SK-N-SH treated with all-trans-retinoic acid at 6 μM for 48 hours (cell line): Measurements from ENCODE around the gene ARHGEF10L.
A peak's percentile ranks its signal among the peaks of the same experiment; 100 is the strongest.

Experiments
- ATAC-seq: fragments of 200-7000 bp; cut with Tn5 transposase; 3 replicates; pipeline ENCODE4 v1.9.1; 2020; ENCODE audit warnings: mild to moderate bottlenecking, moderate library complexity
- ARNTL ChIP-seq: fragments of 450-650 bp; formaldehyde crosslinking; IDR thresholded peaks from 2 replicates; pipeline ENCODE4 v1.5.0; 2020; ENCODE audit warnings: low read depth, mild to moderate bottlenecking, moderate library complexity, borderline replicate concordance
- BACH2 ChIP-seq: fragments of 250-450 bp; sonication (Bioruptor Pico); IDR thresholded peaks from 2 replicates; pipeline ENCODE4 v1.9.0; 2021; ENCODE audit warnings: mild to moderate bottlenecking, borderline replicate concordance
- CREB5 ChIP-seq: fragments of 250-450 bp; sonication (Bioruptor Pico); IDR thresholded peaks from 2 replicates; pipeline ENCODE4 v1.5.1; 2020; ENCODE audit warnings: low read depth, mild to moderate bottlenecking, moderate library complexity
- CSRNP3 ChIP-seq: fragments of 250-450 bp; sonication (Bioruptor Pico); IDR thresholded peaks from 2 replicates; pipeline ENCODE4 v1.5.1; 2021; ENCODE audit warnings: mild to moderate bottlenecking, moderate library complexity
- ESRRG ChIP-seq: fragments of 250-450 bp; sonication (Bioruptor Pico); IDR thresholded peaks from 2 replicates; pipeline ENCODE4 v1.6.1; 2021; ENCODE audit warnings: mild to moderate bottlenecking
- GLIS3 ChIP-seq: fragments of 250-450 bp; sonication (Bioruptor Pico); IDR thresholded peaks from 2 replicates; pipeline ENCODE4 v1.5.0; 2020; ENCODE audit warnings: mild to moderate bottlenecking, moderate library complexity
- ISL1 ChIP-seq: fragments of 250-450 bp; sonication (Bioruptor Pico); IDR thresholded peaks from 2 replicates; pipeline ENCODE4 v2.1.2; 2022; ENCODE audit warnings: mild to moderate bottlenecking, moderate library complexity
- PATZ1 ChIP-seq: fragments of 250-450 bp; sonication (Bioruptor Pico); IDR thresholded peaks from 2 replicates; pipeline ENCODE4 v1.8.0; 2020; ENCODE audit warnings: mild to moderate bottlenecking, moderate library complexity, borderline replicate concordance
- POU6F1 ChIP-seq: fragments of 250-450 bp; sonication (Bioruptor Pico); IDR thresholded peaks from 2 replicates; pipeline ENCODE4 v1.8.0; 2021; ENCODE audit warnings: low read depth, mild to moderate bottlenecking, moderate library complexity, borderline replicate concordance
- PPARA ChIP-seq: fragments of 250-450 bp; sonication (Bioruptor Pico); IDR thresholded peaks from 2 replicates; pipeline ENCODE4 v1.5.0; 2020; ENCODE audit warnings: mild to moderate bottlenecking, borderline replicate concordance
- RARB ChIP-seq: fragments of 250-450 bp; sonication (Bioruptor Pico); IDR thresholded peaks from 2 replicates; pipeline ENCODE4 v1.8.0; 2021; ENCODE audit warnings: mild to moderate bottlenecking, moderate library complexity
- SNAI2 ChIP-seq: fragments of 250-450 bp; sonication (Bioruptor Pico); IDR thresholded peaks from 2 replicates; pipeline ENCODE4 v1.5.0; 2020; ENCODE audit warnings: mild to moderate bottlenecking, moderate library complexity
- TCF4 ChIP-seq: fragments of 250-450 bp; sonication (Bioruptor Pico); IDR thresholded peaks from 2 replicates; pipeline ENCODE4 v1.8.0; 2021; ENCODE audit warnings: mild to moderate bottlenecking, moderate library complexity, borderline replicate concordance
- TOX ChIP-seq: fragments of 250-450 bp; sonication (Bioruptor Pico); IDR thresholded peaks from 2 replicates; pipeline ENCODE4 v1.8.0; 2021; ENCODE audit warnings: mild to moderate bottlenecking, moderate library complexity, borderline replicate concordance
- TSHZ2 ChIP-seq: fragments of 250-450 bp; sonication (Bioruptor Pico); IDR thresholded peaks from 2 replicates; pipeline ENCODE4 v1.5.0; 2020; ENCODE audit warnings: mild to moderate bottlenecking, moderate library complexity
- ZFP3 ChIP-seq: fragments of 250-450 bp; sonication (Bioruptor Pico); IDR thresholded peaks from 2 replicates; pipeline ENCODE4 v1.5.0; 2020; ENCODE audit warnings: mild to moderate bottlenecking, moderate library complexity
- ZFP30 ChIP-seq: fragments of 450-650 bp; formaldehyde crosslinking; IDR thresholded peaks from 2 replicates; pipeline ENCODE4 v1.5.0; 2022; ENCODE audit warnings: mild to moderate bottlenecking, moderate library complexity
- ZNF565 ChIP-seq: fragments of 450-650 bp; formaldehyde crosslinking; conservative IDR thresholded peaks from 2 replicates; pipeline ENCODE4 v1.5.0; 2020; ENCODE audit warnings: low read depth, mild to moderate bottlenecking, moderate library complexity
- ZNF70 ChIP-seq: fragments of 450-650 bp; formaldehyde crosslinking; IDR thresholded peaks from 2 replicates; pipeline ENCODE4 v1.5.0; 2020; ENCODE audit warnings: mild to moderate bottlenecking, moderate library complexity
- ZNF8 ChIP-seq: fragments of 450-650 bp; formaldehyde crosslinking; IDR thresholded peaks from 2 replicates; pipeline ENCODE4 v1.5.0; 2020; ENCODE audit warnings: mild to moderate bottlenecking, moderate library complexity

ARHGEF10L gene

GRCh38 chr1:17559615-17560419, 20.3 kb downstream of the ARHGEF10L start (continued):
- no peak for TF ChIP-seq SNAI2 (CRISPR knock-in tag)
- TF ChIP-seq ZFP30 (CRISPR knock-in tag) = no peak
- TF ChIP-seq ZNF70 (CRISPR knock-in tag) = no peak

GRCh38 chr1:17561247-17561548, 21.7 kb downstream of the ARHGEF10L start:
- TF ChIP-seq TOX (CRISPR knock-in tag) (no peak), GLIS3 (CRISPR knock-in tag) (no peak), ZNF70 (CRISPR knock-in tag) (no peak), RARB (CRISPR knock-in tag) (no peak), ZFP3 (CRISPR knock-in tag) (no peak), PPARA (no peak), PATZ1 (CRISPR knock-in tag) (no peak), ARNTL (no peak)
- ATAC-seq = peak; percentile 13

- TF ChIP-seq SNAI2 (CRISPR knock-in tag) = no peak
- no peak for TF ChIP-seq ESRRG (CRISPR knock-in tag)
- TF ChIP-seq ARNTL = no peak
- no peak for TF ChIP-seq POU6F1
- TF ChIP-seq GLIS3 (CRISPR knock-in tag) = no peak
- no peak for TF ChIP-seq TCF4 (CRISPR knock-in tag)
- no peak for TF ChIP-seq ZNF565
- TF ChIP-seq BACH2 (CRISPR knock-in tag) = no peak
- no peak for TF ChIP-seq ISL1 (CRISPR knock-in tag)
- no peak for TF ChIP-seq PATZ1 (CRISPR knock-in tag)
- no peak for TF ChIP-seq ZNF70 (CRISPR knock-in tag)
- TF ChIP-seq TSHZ2 (CRISPR knock-in tag) = no peak
- TF ChIP-seq PPARA = no peak
- TF ChIP-seq ZNF8 (CRISPR knock-in tag) = no peak
- no peak for TF ChIP-seq ZFP3 (CRISPR knock-in tag)
- no peak for TF ChIP-seq RARB (CRISPR knock-in tag)
- TF ChIP-seq CREB5 = no peak
- peak; percentile 45 for ATAC-seq
These were observed 22.1 kb downstream of the ARHGEF10L start for GRCh38 chr1:17561561-17561985.

GRCh38 chr1:17562375-17562774, 22.9 kb downstream of the ARHGEF10L start:
- ATAC-seq = no peak
- no peak for TF ChIP-seq CSRNP3 (CRISPR knock-in tag)
- TF ChIP-seq GLIS3 (CRISPR knock-in tag) = no peak
- no peak for TF ChIP-seq ARNTL
- TF ChIP-seq PPARA = no peak
- TF ChIP-seq, all 23 proteins: peak for 0
